H9 (cell line): Measurements from ENCODE around the gene EHD1. TPM values are rescaled to one million over a fixed set of nuclear protein-coding genes. Genes with fewer than 3 reads are reported as not detected.

ENCODE experiments used
- DNase-seq: peaks from one replicate; pipeline ENCODE4 v3.0.0-alpha.2; 2017
- H2AFZ ChIP-seq: one replicate; pipeline ENCODE4 v1.6.1; 2013; ENCODE audit warnings: mild to moderate bottlenecking, low read length, control low read depth, moderate library complexity
- H2AK5ac ChIP-seq: 2 replicates; pipeline ENCODE4 v1.6.1; 2013; ENCODE audit warnings: low read length, control low read depth, mixed read lengths; ENCODE audit not compliant: insufficient read length
- H2BK120ac ChIP-seq: one replicate; pipeline ENCODE4 v1.6.1; 2013; ENCODE audit warnings: low read depth, mild to moderate bottlenecking, low read length, control low read depth, inconsistent platforms; ENCODE audit not compliant: poor library complexity, severe bottlenecking
- H2BK12ac ChIP-seq: 2 replicates; pipeline ENCODE4 v1.6.1; 2013; ENCODE audit warnings: low read length, control low read depth, mixed read lengths, low read depth; ENCODE audit not compliant: insufficient read length
- H2BK15ac ChIP-seq: 2 replicates; pipeline ENCODE4 v1.6.1; 2013; ENCODE audit warnings: low read depth, low read length, control low read depth
- H2BK20ac ChIP-seq: one replicate; pipeline ENCODE4 v1.6.1; 2013; ENCODE audit warnings: low read depth, mild to moderate bottlenecking, low read length, control low read depth, inconsistent platforms; ENCODE audit not compliant: poor library complexity, severe bottlenecking
- H2BK5ac ChIP-seq: 2 replicates; pipeline ENCODE4 v1.6.1; 2013; ENCODE audit warnings: low read length, control low read depth, mixed read lengths; ENCODE audit not compliant: insufficient read length
- H3K14ac ChIP-seq: 2 replicates; pipeline ENCODE4 v1.6.1; 2013; ENCODE audit warnings: low read length, control low read depth; ENCODE audit not compliant: insufficient read depth
- H3K18ac ChIP-seq: 2 replicates; pipeline ENCODE4 v1.6.1; 2013; ENCODE audit warnings: low read depth, mild to moderate bottlenecking, mixed read lengths, low read length, control low read depth; ENCODE audit not compliant: insufficient read length
- H3K23ac ChIP-seq: 2 replicates; pipeline ENCODE4 v1.6.1; 2013; ENCODE audit warnings: low read length, control low read depth, mixed read lengths, low read depth; ENCODE audit not compliant: insufficient read length
- H3K23me2 ChIP-seq: 2 replicates; pipeline ENCODE4 v1.6.1; 2013; ENCODE audit warnings: low read depth, mild to moderate bottlenecking, mixed read lengths, low read length, control low read depth; ENCODE audit not compliant: insufficient read length, poor library complexity, severe bottlenecking
- H3K27ac ChIP-seq: 2 replicates; pipeline ENCODE4 v1.5.1; 2013; ENCODE audit warnings: low read length, control low read depth, mixed read lengths, low read depth; ENCODE audit not compliant: insufficient read length
- H3K27me3 ChIP-seq: 2 replicates; pipeline ENCODE4 v1.6.1; 2013; ENCODE audit warnings: low read length, control low read depth, inconsistent platforms; ENCODE audit not compliant: insufficient read depth
- H3K4ac ChIP-seq: 2 replicates; pipeline ENCODE4 v1.6.1; 2013; ENCODE audit warnings: low read depth, mild to moderate bottlenecking, control low read depth, inconsistent platforms, low read length, moderate library complexity
- H3K4me1 ChIP-seq: 2 replicates; pipeline ENCODE4 v1.6.1; 2013; ENCODE audit warnings: low read length, control low read depth, inconsistent platforms; ENCODE audit not compliant: insufficient read depth
- H3K4me2 ChIP-seq: 2 replicates; pipeline ENCODE4 v1.6.1; 2013; ENCODE audit warnings: low read length, control low read depth, mixed read lengths; ENCODE audit not compliant: insufficient read length, insufficient read depth
- H3K56ac ChIP-seq: 2 replicates; pipeline ENCODE4 v1.6.1; 2013; ENCODE audit warnings: low read depth, mild to moderate bottlenecking, mixed read lengths, low read length, control low read depth; ENCODE audit not compliant: insufficient read length
- H3K79me1 ChIP-seq: 2 replicates; pipeline ENCODE4 v1.6.1; 2013; ENCODE audit warnings: low read depth, mild to moderate bottlenecking, moderate library complexity, low read length, control low read depth, inconsistent platforms; ENCODE audit not compliant: insufficient read depth, poor library complexity, severe bottlenecking
- H3K79me2 ChIP-seq: 2 replicates; pipeline ENCODE4 v1.6.1; 2013; ENCODE audit warnings: low read length, control low read depth, inconsistent platforms; ENCODE audit not compliant: insufficient read depth
- H3K9ac ChIP-seq: 2 replicates; pipeline ENCODE4 v1.6.1; 2013; ENCODE audit warnings: low read length, control low read depth, mixed read lengths; ENCODE audit not compliant: insufficient read length; ENCODE audit errors: extremely low read depth
- H3K9me3 ChIP-seq: one replicate; pipeline ENCODE4 v1.6.1; 2013; ENCODE audit warnings: low read depth, low read length, inconsistent platforms; ENCODE audit not compliant: control insufficient read depth
- H3T11ph ChIP-seq: one replicate; pipeline ENCODE4 v1.6.1; 2013; ENCODE audit warnings: mild to moderate bottlenecking, low read length, control low read depth, inconsistent platforms
- H4K20me1 ChIP-seq: one replicate; pipeline ENCODE4 v1.6.1; 2013; ENCODE audit not compliant: control insufficient read depth, insufficient read length, insufficient read depth
- H4K5ac ChIP-seq: 2 replicates; pipeline ENCODE4 v1.6.1; 2013; ENCODE audit warnings: low read depth, mild to moderate bottlenecking, mixed read lengths, low read length, control low read depth; ENCODE audit not compliant: insufficient read length
- H4K8ac ChIP-seq: replicated peaks from 2 replicates; pipeline ENCODE4 v1.6.1; 2013; ENCODE audit warnings: low read length, control low read depth, mixed read lengths, low read depth; ENCODE audit not compliant: insufficient read length
- H4K91ac ChIP-seq: 2 replicates; pipeline ENCODE4 v1.6.1; 2013; ENCODE audit warnings: low read depth, mild to moderate bottlenecking, moderate library complexity, mixed read lengths, low read length, control low read depth; ENCODE audit not compliant: insufficient read length
- H3K27ac Mint-ChIP-seq, 3 experiments: 2 replicates in 2 of 3; 3 replicates in 1 of 3; pipeline ENCODE4 v1.8.0; 2020 to 2021; ENCODE audit warnings: mixed read lengths in 3 of 3, mild to moderate bottlenecking in 1 of 3, moderate library complexity in 1 of 3
- H3K27me3 Mint-ChIP-seq: 2 replicates; pipeline ENCODE4 v1.8.0; 2021; ENCODE audit warnings: low read depth, mild to moderate bottlenecking, moderate library complexity, mixed read lengths
- H3K36me3 Mint-ChIP-seq, 3 experiments: 2 replicates in 2 of 3; 3 replicates in 1 of 3; pipeline ENCODE4 v1.8.0; 2020 to 2021; ENCODE audit warnings: low read depth in 3 of 3, mixed read lengths in 3 of 3; ENCODE audit not compliant: insufficient read depth in 1 of 3
- H3K4me1 Mint-ChIP-seq, 2 experiments: 2 replicates each; pipeline ENCODE4 v1.8.0; 2020; ENCODE audit warnings: mixed read lengths in 2 of 2
- H3K4me3 Mint-ChIP-seq, 2 experiments: 2 replicates in 1 of 2; 3 replicates in 1 of 2; pipeline ENCODE4 v1.8.0; 2020 to 2021; ENCODE audit warnings: mild to moderate bottlenecking in 2 of 2, mixed read lengths in 2 of 2, moderate library complexity in 1 of 2
- H3K9me3 Mint-ChIP-seq, 2 experiments: 2 replicates in 1 of 2; 3 replicates in 1 of 2; pipeline ENCODE4 v1.8.0; 2020; ENCODE audit warnings: mild to moderate bottlenecking in 2 of 2, mixed read lengths in 2 of 2, moderate library complexity in 1 of 2
- WGBS: extraction: QIAGEN DNeasy Blood & Tissue Kit; methylation state at CpG from one replicate; pipeline ENCODE4 v1.1.7; 2013; ENCODE audit warnings: missing lambda C conversion rate, low lambda C conversion rate, mixed read lengths; ENCODE audit not compliant: insufficient read length; ENCODE audit errors: extremely low coverage; 5-methylcytosine and 5-hydroxymethylcytosine counted together
- total RNA-seq: library from RNA; stranded (reverse); gene quantifications from 2 replicates; pipeline ENCODE4 v1.2.1, GENCODE V29; 2021
- TF ChIP-seq, protein P1 (sequence below): fragments of 200-600 bp; sonication (generic); conservative IDR thresholded peaks from 3 replicates; pipeline ENCODE4 v1.8.0; 2021; ENCODE audit warnings: antibody characterized with exemption, mild to moderate bottlenecking

Gene EHD1
- total RNA-seq, 1 experiment from 2014 or later: 31.0 TPM

DNA sequence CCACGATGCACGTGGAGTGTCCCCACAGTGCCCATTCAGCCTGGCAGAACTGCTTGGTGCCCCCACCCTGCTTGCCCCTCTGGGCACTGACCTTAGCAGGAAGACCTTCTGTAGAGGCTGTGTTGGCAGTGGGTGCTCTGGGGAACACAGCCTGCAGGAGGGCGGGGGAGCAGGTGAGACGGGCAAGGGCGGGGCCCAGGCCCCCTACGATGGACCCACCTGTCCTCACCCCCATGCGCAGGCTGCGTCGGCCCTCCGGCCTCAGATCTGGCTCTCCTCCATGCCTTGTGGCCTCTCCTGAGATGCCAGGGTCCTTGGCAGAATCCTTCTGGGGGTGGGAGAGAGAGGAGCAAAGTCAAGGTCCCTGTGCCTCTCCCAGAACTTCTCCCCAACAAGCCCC is 44.9 kb downstream of the EHD1 start:
- peaks cover 0 to 38% (median 16%) of the 10 kb centered on the region in 3 experiments; a peak in 3 of 7 replicates for H3K36me3 Mint-ChIP-seq

More for the DNA sequence above, 44.9 kb downstream of the EHD1 start:
- no peak overlapping the region for H3K23ac ChIP-seq
- H3K27me3 Mint-ChIP-seq: no peaks in the 10 kb centered on the region
- no peak overlapping the region for H3K4me2 ChIP-seq
- H4K5ac ChIP-seq: no peak overlapping the region
- no peaks in the 10 kb centered on the region for H3K9me3 Mint-ChIP-seq
- DNase-seq: no peak
- H3K4me1 ChIP-seq: no peaks in the 10 kb centered on the region
- H3K9ac ChIP-seq: no peak overlapping the region
- no peaks in the 10 kb centered on the region for H3K4me1 Mint-ChIP-seq
- H2BK12ac ChIP-seq: no peak overlapping the region
- WGBS: no CpG with 5 or more reads among the region's 10 CpGs
- no peaks in the 10 kb centered on the region for H3K79me1 ChIP-seq
- no peaks in the 10 kb centered on the region for H3K9me3 ChIP-seq
- TF ChIP-seq, protein P1, sequence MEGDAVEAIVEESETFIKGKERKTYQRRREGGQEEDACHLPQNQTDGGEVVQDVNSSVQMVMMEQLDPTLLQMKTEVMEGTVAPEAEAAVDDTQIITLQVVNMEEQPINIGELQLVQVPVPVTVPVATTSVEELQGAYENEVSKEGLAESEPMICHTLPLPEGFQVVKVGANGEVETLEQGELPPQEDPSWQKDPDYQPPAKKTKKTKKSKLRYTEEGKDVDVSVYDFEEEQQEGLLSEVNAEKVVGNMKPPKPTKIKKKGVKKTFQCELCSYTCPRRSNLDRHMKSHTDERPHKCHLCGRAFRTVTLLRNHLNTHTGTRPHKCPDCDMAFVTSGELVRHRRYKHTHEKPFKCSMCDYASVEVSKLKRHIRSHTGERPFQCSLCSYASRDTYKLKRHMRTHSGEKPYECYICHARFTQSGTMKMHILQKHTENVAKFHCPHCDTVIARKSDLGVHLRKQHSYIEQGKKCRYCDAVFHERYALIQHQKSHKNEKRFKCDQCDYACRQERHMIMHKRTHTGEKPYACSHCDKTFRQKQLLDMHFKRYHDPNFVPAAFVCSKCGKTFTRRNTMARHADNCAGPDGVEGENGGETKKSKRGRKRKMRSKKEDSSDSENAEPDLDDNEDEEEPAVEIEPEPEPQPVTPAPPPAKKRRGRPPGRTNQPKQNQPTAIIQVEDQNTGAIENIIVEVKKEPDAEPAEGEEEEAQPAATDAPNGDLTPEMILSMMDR: no peak
- H4K91ac ChIP-seq: no peak overlapping the region
- H4K8ac ChIP-seq: no peak overlapping the region
- no peak overlapping the region for H2BK120ac ChIP-seq
- H3K27ac Mint-ChIP-seq: no peak overlapping the region
- no peak overlapping the region for H3K27ac ChIP-seq
- no peak overlapping the region for H3K4ac ChIP-seq
- no peaks in the 10 kb centered on the region for H3K23me2 ChIP-seq
- H3T11ph ChIP-seq: no peak overlapping the region
- H2AFZ ChIP-seq: no peak overlapping the region
- H3K14ac ChIP-seq: no peak overlapping the region
- no peaks in the 10 kb centered on the region for H4K20me1 ChIP-seq
- H2BK15ac ChIP-seq: no peak overlapping the region
- no peak overlapping the region for H2BK20ac ChIP-seq
- H3K79me2 ChIP-seq: no peaks in the 10 kb centered on the region
- no peak overlapping the region for H2AK5ac ChIP-seq
- no peak overlapping the region; a peak in 1 of 5 replicates for H3K4me3 Mint-ChIP-seq
- H2BK5ac ChIP-seq: no peak overlapping the region
- H3K27me3 ChIP-seq: no peaks in the 10 kb centered on the region
- H3K18ac ChIP-seq: no peak overlapping the region
- no peak overlapping the region for H3K56ac ChIP-seq
